ENCODE measurements around the gene ERICH3. TPM values are rescaled to one million over a fixed set of nuclear protein-coding genes. Genes with fewer than 3 reads are reported as not detected.

Gene ERICH3
- total RNA-seq, 2 donors from 2014 or later = not detected

- no peak overlapping the region for H3K4me3 ChIP-seq (ENCODE audit: low read length)
- H3K27ac ChIP-seq (ENCODE audit: low read depth, low read length) = no peak overlapping the region
- H3K9ac ChIP-seq (ENCODE audit: extremely low read depth, low read length, poor library complexity, severe bottlenecking) = no peak overlapping the region
- 88% methylated on average over 2 of the region's 2 CpGs; no CpG with 5 or more reads in 1 of the 2 experiments for WGBS, 2 experiments (ENCODE audit: insufficient coverage in 1 of 2, insufficient read length in 1 of 2)
- no peaks in the 10 kb centered on the region for H3K9me3 ChIP-seq (ENCODE audit: control insufficient read depth, low read length)
- Mint-ChIP-seq H3K9me3 (no peaks in the 10 kb centered on the region), H3K27ac (no peak overlapping the region), H3K36me3 (ENCODE audit: low read depth) (no peaks in the 10 kb centered on the region), H3K4me1 (no peaks in the 10 kb centered on the region), H3K27me3 (ENCODE audit: insufficient read depth) (no peaks in the 10 kb centered on the region), H3K4me3 (no peak overlapping the region)
- no peak for DNase-seq
- no peaks in the 10 kb centered on the region for H3K36me3 ChIP-seq (ENCODE audit: control insufficient read depth, insufficient read depth, low read length)
- peaks cover 1% of the 10 kb centered on the region for H3K4me1 ChIP-seq (ENCODE audit: control insufficient read depth, insufficient read depth, low read length)
- no peak for TF ChIP-seq CTCF (conservative IDR thresholded peaks at IDR 0.05)
- H3K27me3 ChIP-seq (ENCODE audit: control insufficient read depth, insufficient read depth, low read length, poor library complexity, severe bottlenecking) = no peaks in the 10 kb centered on the region
Observed at GRCh38 chr1:74613894-74614293, 59.7 kb downstream of the ERICH3 start.

GRCh38 chr1:74611887-74612286 is 61.7 kb downstream of the ERICH3 start:
- Histone ChIP-seq H3K27me3 (ENCODE audit: control insufficient read depth, insufficient read depth, low read length, poor library complexity, severe bottlenecking) (no peaks in the 10 kb centered on the region), H3K36me3 (ENCODE audit: control insufficient read depth, insufficient read depth, low read length) (no peaks in the 10 kb centered on the region), H3K9ac (ENCODE audit: extremely low read depth, low read length, poor library complexity, severe bottlenecking) (no peak overlapping the region), H3K4me3 (ENCODE audit: low read length) (no peak overlapping the region), H3K27ac (ENCODE audit: low read depth, low read length) (no peak overlapping the region), H3K4me1 (ENCODE audit: control insufficient read depth, insufficient read depth, low read length) (peaks cover 6% of the 10 kb centered on the region), H3K9me3 (ENCODE audit: control insufficient read depth, low read length) (no peaks in the 10 kb centered on the region)
- TF ChIP-seq CTCF (conservative IDR thresholded peaks at IDR 0.05) = no peak
- Mint-ChIP-seq H3K27ac (no peak overlapping the region), H3K4me3 (no peak overlapping the region), H3K4me1 (no peaks in the 10 kb centered on the region), H3K9me3 (no peaks in the 10 kb centered on the region), H3K36me3 (ENCODE audit: low read depth) (no peaks in the 10 kb centered on the region), H3K27me3 (ENCODE audit: insufficient read depth) (no peaks in the 10 kb centered on the region)
- DNase-seq = no peak
- WGBS, 2 experiments (ENCODE audit: insufficient coverage in 1 of 2, insufficient read length in 1 of 2) = 94 to 95% methylated on average over 2 of the region's 2 CpGs

- H3K4me1 ChIP-seq (ENCODE audit: control insufficient read depth, insufficient read depth, low read length) = peaks cover 6% of the 10 kb centered on the region
- Mint-ChIP-seq H3K4me1 (no peaks in the 10 kb centered on the region), H3K27me3 (ENCODE audit: insufficient read depth) (no peaks in the 10 kb centered on the region), H3K9me3 (no peaks in the 10 kb centered on the region), H3K36me3 (ENCODE audit: low read depth) (no peaks in the 10 kb centered on the region), H3K27ac (no peak overlapping the region), H3K4me3 (no peak overlapping the region)
- WGBS, 2 experiments (ENCODE audit: insufficient coverage in 1 of 2, insufficient read length in 1 of 2) = 86 to 89% methylated on average over 2 of the region's 2 CpGs
- no peak for DNase-seq
- H3K27ac ChIP-seq (ENCODE audit: low read depth, low read length) = no peak overlapping the region
- TF ChIP-seq CTCF (conservative IDR thresholded peaks at IDR 0.05) = no peak
- H3K9ac ChIP-seq (ENCODE audit: extremely low read depth, low read length, poor library complexity, severe bottlenecking) = no peak overlapping the region
- no peaks in the 10 kb centered on the region for H3K9me3 ChIP-seq (ENCODE audit: control insufficient read depth, low read length)
- H3K36me3 ChIP-seq (ENCODE audit: control insufficient read depth, insufficient read depth, low read length) = no peaks in the 10 kb centered on the region
- H3K4me3 ChIP-seq (ENCODE audit: low read length) = no peak overlapping the region
- no peaks in the 10 kb centered on the region for H3K27me3 ChIP-seq (ENCODE audit: control insufficient read depth, insufficient read depth, low read length, poor library complexity, severe bottlenecking)
Observed at GRCh38 chr1:74610961-74611360, 62.6 kb downstream of the ERICH3 start.
